GM19328 (cell line): Measurements from ENCODE around the gene DMTF1.
"Not testable (repeated sequence)": the region's sequence is repeated elsewhere in the genome, so short reads cannot be mapped to it uniquely, and the experiment has no call there.

Source experiments
- ATAC-seq: cut with Tn5 transposase; IDR thresholded peaks from one replicate; pipeline ENCODE4 v1.9.1; 2021; ENCODE audit warnings: mild to moderate bottlenecking, moderate library complexity; ENCODE audit not compliant: unreplicated experiment

Gene DMTF1

GRCh38 chr7:87193912-87194311 is 41.7 kb downstream of the DMTF1 start:
- no peak for ATAC-seq

GRCh38 chr7:87199241-87199640 is 47.0 kb downstream of the DMTF1 start:
- no peak for ATAC-seq

- no peak for ATAC-seq
Observed at GRCh38 chr7:87199700-87200450, 47.6 kb downstream of the DMTF1 start.

GRCh38 chr7:87202208-87202607 is 50.0 kb downstream of the DMTF1 start:
- no peak for ATAC-seq

GRCh38 chr7:87202705-87203104 is 50.5 kb downstream of the DMTF1 start:
- ATAC-seq, result no peak

- ATAC-seq, result not testable (repeated sequence)
Observed at GRCh38 chr7:87203929-87204328, 51.7 kb downstream of the DMTF1 start.

- no peak for ATAC-seq
Observed at GRCh38 chr7:87204933-87205332, 52.7 kb downstream of the DMTF1 start.

- ATAC-seq, result not testable (repeated sequence)
Observed at GRCh38 chr7:87205701-87206100, 53.4 kb downstream of the DMTF1 start.

- ATAC-seq, result no peak
Observed at GRCh38 chr7:87206361-87206760, 54.1 kb downstream of the DMTF1 start.

GRCh38 chr7:87209295-87209924 is 57.2 kb downstream of the DMTF1 start:
- ATAC-seq, result no peak

- no peak for ATAC-seq
Observed at GRCh38 chr7:87210506-87210905, 58.3 kb downstream of the DMTF1 start.

GRCh38 chr7:87212498-87212897 is 60.2 kb downstream of the DMTF1 start:
- no peak for ATAC-seq

- ATAC-seq, result no peak
Observed at GRCh38 chr7:87213252-87213651, 61.0 kb downstream of the DMTF1 start.

GRCh38 chr7:87213811-87214210 is 61.6 kb downstream of the DMTF1 start:
- no peak for ATAC-seq

GRCh38 chr7:87215046-87215445 is 62.8 kb downstream of the DMTF1 start:
- ATAC-seq, result no peak

GRCh38 chr7:87216701-87217508 is 64.7 kb downstream of the DMTF1 start:
- peak; percentile 46 for ATAC-seq

- ATAC-seq, result no peak
Observed at GRCh38 chr7:87217983-87218653, 65.9 kb downstream of the DMTF1 start.

- ATAC-seq, result peak; percentile 0
Observed at GRCh38 chr7:87218796-87219544, 66.7 kb downstream of the DMTF1 start.

GRCh38 chr7:87219545-87220025 is 67.3 kb downstream of the DMTF1 start, which contains the start of gene TMEM243:
Gene TMEM243, minus strand, starts transcription at chr7:87219732. Its CDS starts 229 bp downstream, at chr7:87219503.
- ATAC-seq, result peak; percentile 42
